ENCODE results near the gene ELP1.

DNA sequence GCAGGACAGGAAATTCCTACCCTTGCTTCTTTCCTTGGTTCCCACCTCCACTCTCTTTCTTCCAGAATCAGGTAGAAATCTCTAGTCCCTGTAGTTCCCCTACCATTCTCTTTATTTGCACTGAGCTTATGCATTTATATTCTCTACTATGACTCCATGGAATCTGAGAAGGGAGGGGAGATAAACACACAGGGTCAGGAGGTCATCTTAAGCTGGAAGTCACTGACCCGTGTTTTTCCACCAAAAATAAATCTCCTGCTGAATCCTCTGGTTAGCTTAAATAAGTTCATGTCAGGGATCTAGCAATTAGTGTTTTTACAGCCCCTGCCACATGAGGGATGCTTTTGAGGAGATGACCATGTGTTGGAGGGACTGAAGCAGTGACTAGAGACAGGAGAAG lies 81.8 kb downstream of the ELP1 start:
- no peak for TF ChIP-seq EZH2phosphoT487 (IDR thresholded peaks at IDR 0.05; ENCODE audit: insufficient read depth, low read depth)
- TF ChIP-seq EZH2 (IDR thresholded peaks at IDR 0.05; ENCODE audit: insufficient read depth, poor library complexity, severe bottlenecking), result no peak
